Gastroesophageal sphincter (tissue), 4 donors: ENCODE results near the gene AMPD2. TPM values are rescaled to one million over a fixed set of nuclear protein-coding genes. Genes with fewer than 3 reads are reported as not detected.
A peak's percentile ranks its signal among the peaks of the same experiment; 100 is the strongest.

Experiments used
- ATAC-seq: fragments of 150-250 bp; one replicate; pipeline ENCODE4 v1.9.1; 2016; ENCODE audit warnings: mild to moderate bottlenecking, moderate library complexity
- H3K27ac ChIP-seq, 4 donors: fragments of 200-600 bp; sonication (generic) in 3 of 4; 1 replicate in 3 of 4; 2 replicates in 1 of 4; pipeline ENCODE4 v1.5.1; 2016 to 2019
- H3K27me3 ChIP-seq: fragments of 200-600 bp; sonication (generic); one replicate; pipeline ENCODE4 v1.5.1; 2019
- H3K36me3 ChIP-seq, 2 donors: fragments of 200-600 bp; sonication (generic); one replicate each; pipeline ENCODE4 v1.5.1; 2019; ENCODE audit warnings: control low read depth in 1 of 2
- H3K4me1 ChIP-seq, 3 donors: fragments of 200-600 bp; sonication (generic); 1 replicate in 2 of 3; 2 replicates in 1 of 3; pipeline ENCODE4 v1.5.1; 2016 to 2019; ENCODE audit warnings: control low read depth in 2 of 3
- H3K4me3 ChIP-seq, 2 donors: fragments of 200-600 bp; sonication (generic); one replicate each; pipeline ENCODE4 v1.5.1; 2019; ENCODE audit warnings: mild to moderate bottlenecking in 1 of 2, moderate library complexity in 1 of 2
- H3K9me3 ChIP-seq, 3 donors: fragments of 200-600 bp; sonication (generic); one replicate each; pipeline ENCODE4 v1.5.1; 2017 to 2019; ENCODE audit warnings: control low read depth in 2 of 3
- EP300 ChIP-seq: sonication (generic); formaldehyde crosslinking; IDR thresholded peaks from one replicate; pipeline ENCODE4 v1.6.1; 2017; ENCODE audit warnings: antibody characterized with exemption, mild to moderate bottlenecking
- POLR2A ChIP-seq, 2 donors: fragments of 450-650 bp; IDR thresholded peaks; one replicate each; pipeline ENCODE4 v1.6.1; 2017; ENCODE audit warnings: antibody characterized with exemption in 2 of 2, mild to moderate bottlenecking in 2 of 2, moderate library complexity in 1 of 2
- POLR2AphosphoS5 ChIP-seq: sonication (generic); formaldehyde crosslinking; IDR thresholded peaks from one replicate; pipeline ENCODE4 v1.6.1; 2017; ENCODE audit warnings: antibody characterized with exemption
- WGBS, 2 donors: methylation state at CpG; one replicate each; pipeline ENCODE4 v1.1.5; 2018; ENCODE audit warnings: low coverage in 1 of 2; 5-methylcytosine and 5-hydroxymethylcytosine counted together
- total RNA-seq, 4 donors: library from RNA; depleted of rRNA; stranded (reverse); fragments of >200 nt; gene quantifications; one replicate each; pipeline ENCODE4 v1.1.0, GENCODE V29; 2016
- TF ChIP-seq, protein P1 (sequence below), 4 experiments: fragments of 200-600 bp in 2 of 4; fragments of 450-650 bp in 2 of 4; sonication (generic) in 1 of 4; IDR thresholded peaks; one replicate each; pipeline ENCODE4 v1.5.1; 2017 to 2019; ENCODE audit warnings: antibody characterized with exemption in 4 of 4, mild to moderate bottlenecking in 2 of 4, moderate library complexity in 2 of 4

The AMPD2 gene
- total RNA-seq, 4 donors from 2014 or later: 28.9 to 38.0 (median 35.6) TPM

DNA sequence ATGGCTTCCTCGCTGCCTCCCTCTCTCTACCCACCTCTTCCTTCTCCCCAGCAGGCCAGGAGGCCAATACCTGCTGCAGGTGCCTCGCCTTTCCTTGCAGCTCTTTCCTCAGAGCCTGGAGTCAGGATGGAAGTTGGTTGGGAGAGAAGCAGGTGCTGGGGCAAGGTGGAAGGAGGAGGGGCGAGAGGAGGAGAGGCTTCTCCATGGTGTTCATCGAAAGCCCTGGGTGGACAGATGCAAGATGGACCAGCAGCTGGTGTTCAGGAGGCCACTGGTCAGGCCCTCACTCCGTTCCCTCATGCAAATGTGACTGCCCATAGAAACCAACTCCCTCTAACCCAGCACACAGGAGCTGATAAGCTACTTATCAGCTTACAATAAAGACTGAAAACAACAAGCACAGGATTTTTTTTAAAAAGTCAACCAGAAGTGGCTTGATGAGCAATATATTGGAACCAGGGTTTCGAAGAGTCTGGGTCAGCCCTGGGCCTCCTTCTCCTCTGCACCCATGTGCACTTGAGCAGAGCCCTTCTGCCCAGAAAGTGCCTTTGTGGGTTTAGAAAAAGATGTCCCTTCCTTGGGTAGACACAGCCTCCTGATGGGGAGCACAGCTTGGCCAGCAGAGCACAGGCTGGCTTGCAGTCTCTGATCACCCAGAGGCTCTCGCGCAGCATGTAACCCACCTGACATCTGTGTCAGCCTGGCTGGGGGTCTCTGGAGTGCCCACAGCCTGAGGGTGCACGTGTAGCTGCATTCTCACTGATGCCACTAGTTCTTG, 19.6 kb downstream of the AMPD2 start:
- Histone ChIP-seq H3K4me3 (no peak overlapping the region), H3K9me3 (no peaks in the 10 kb centered on the region), H3K27ac (no peak overlapping the region), H3K4me1 (peaks cover 0 to 39% (median 17%) of the 10 kb centered on the region in 3 donors), H3K27me3 (no peaks in the 10 kb centered on the region), H3K36me3 (no peaks in the 10 kb centered on the region)
- WGBS, 2 donors: 100% methylated on average over 1 to 3 of the region's 9 CpGs
- no peak for ATAC-seq
- TF ChIP-seq POLR2AphosphoS5: no peak

DNA sequence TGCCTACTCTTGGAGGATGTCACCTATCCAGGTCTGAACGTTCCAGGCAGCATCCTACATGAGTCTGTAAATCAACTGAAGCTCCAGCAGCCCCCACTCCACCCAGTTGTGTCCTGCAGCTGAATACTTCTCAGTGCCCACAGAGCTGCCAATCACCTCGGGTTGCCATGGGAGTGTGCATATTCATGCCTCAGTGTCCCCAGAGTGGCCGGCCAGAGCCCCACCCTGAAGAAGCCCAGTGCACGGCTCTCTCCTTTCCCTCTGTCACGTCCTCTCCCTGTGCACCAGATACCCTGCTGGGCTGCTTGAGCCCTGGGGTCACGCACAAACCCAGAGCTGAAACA, 20.2 kb downstream of the AMPD2 start:
- TF ChIP-seq POLR2A (IDR thresholded peaks at IDR 0.05) (no peak), EP300 (no peak), POLR2AphosphoS5 (no peak)
- TF ChIP-seq, protein P1, sequence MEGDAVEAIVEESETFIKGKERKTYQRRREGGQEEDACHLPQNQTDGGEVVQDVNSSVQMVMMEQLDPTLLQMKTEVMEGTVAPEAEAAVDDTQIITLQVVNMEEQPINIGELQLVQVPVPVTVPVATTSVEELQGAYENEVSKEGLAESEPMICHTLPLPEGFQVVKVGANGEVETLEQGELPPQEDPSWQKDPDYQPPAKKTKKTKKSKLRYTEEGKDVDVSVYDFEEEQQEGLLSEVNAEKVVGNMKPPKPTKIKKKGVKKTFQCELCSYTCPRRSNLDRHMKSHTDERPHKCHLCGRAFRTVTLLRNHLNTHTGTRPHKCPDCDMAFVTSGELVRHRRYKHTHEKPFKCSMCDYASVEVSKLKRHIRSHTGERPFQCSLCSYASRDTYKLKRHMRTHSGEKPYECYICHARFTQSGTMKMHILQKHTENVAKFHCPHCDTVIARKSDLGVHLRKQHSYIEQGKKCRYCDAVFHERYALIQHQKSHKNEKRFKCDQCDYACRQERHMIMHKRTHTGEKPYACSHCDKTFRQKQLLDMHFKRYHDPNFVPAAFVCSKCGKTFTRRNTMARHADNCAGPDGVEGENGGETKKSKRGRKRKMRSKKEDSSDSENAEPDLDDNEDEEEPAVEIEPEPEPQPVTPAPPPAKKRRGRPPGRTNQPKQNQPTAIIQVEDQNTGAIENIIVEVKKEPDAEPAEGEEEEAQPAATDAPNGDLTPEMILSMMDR (IDR thresholded peaks at IDR 0.05): no peak
- no peak overlapping the region for H3K27ac ChIP-seq
- peaks cover 0 to 39% (median 17%) of the 10 kb centered on the region in 3 donors for H3K4me1 ChIP-seq
- H3K36me3 ChIP-seq: no peaks in the 10 kb centered on the region
- H3K27me3 ChIP-seq: no peaks in the 10 kb centered on the region
- no peak overlapping the region for H3K4me3 ChIP-seq
- ATAC-seq: no peak
- WGBS, 2 donors: 17 to 43% methylated on average over 1 to 4 of the region's 6 CpGs
- no peaks in the 10 kb centered on the region for H3K9me3 ChIP-seq

- Histone ChIP-seq H3K9me3 (no peaks in the 10 kb centered on the region), H3K36me3 (no peaks in the 10 kb centered on the region), H3K4me1 (peaks cover 0 to 34% (median 17%) of the 10 kb centered on the region in 3 donors), H3K27me3 (no peaks in the 10 kb centered on the region), H3K4me3 (no peak overlapping the region), H3K27ac (no peak overlapping the region)
- no peak for TF ChIP-seq POLR2A (IDR thresholded peaks at IDR 0.05)
- TF ChIP-seq, protein P1 (IDR thresholded peaks at IDR 0.05): peak; percentile 87 to 99 (median 91)
- 20 to 70% methylated on average over 1 to 2 of the region's 5 CpGs for WGBS, 2 donors
- peak; percentile 57 for ATAC-seq
Observed at GRCh38 chr1:109640285-109640865, 20.7 kb downstream of the AMPD2 start.

- H3K27ac ChIP-seq: no peak overlapping the region
- 86% methylated on average over 1 of the region's 2 CpGs; no CpG with 5 or more reads in 1 of the 2 donors for WGBS, 2 donors
- no peaks in the 10 kb centered on the region for H3K27me3 ChIP-seq
- H3K9me3 ChIP-seq: no peaks in the 10 kb centered on the region
- no peak overlapping the region for H3K4me3 ChIP-seq
- no peaks in the 10 kb centered on the region for H3K36me3 ChIP-seq
- TF ChIP-seq EP300 (no peak), POLR2A (IDR thresholded peaks at IDR 0.05) (no peak), POLR2AphosphoS5 (no peak)
- TF ChIP-seq, protein P1 (IDR thresholded peaks at IDR 0.05): no peak
- no peak for ATAC-seq
- H3K4me1 ChIP-seq: peaks cover 0 to 25% (median 12%) of the 10 kb centered on the region in 3 donors
Observed at GRCh38 chr1:109641078-109641740, 21.6 kb downstream of the AMPD2 start.

GRCh38 chr1:109641861-109642260, 22.2 kb downstream of the AMPD2 start:
- ATAC-seq: no peak

More at GRCh38 chr1:109641861-109642260, 22.2 kb downstream of the AMPD2 start:
- 43 to 75% methylated on average over 1 to 2 of the region's 2 CpGs for WGBS, 2 donors
- H3K9me3 ChIP-seq: no peaks in the 10 kb centered on the region
- H3K27me3 ChIP-seq: no peaks in the 10 kb centered on the region
- no peak overlapping the region for H3K27ac ChIP-seq
- peaks cover 0 to 19% (median 7%) of the 10 kb centered on the region in 3 donors for H3K4me1 ChIP-seq
- no peak overlapping the region for H3K4me3 ChIP-seq
- no peaks in the 10 kb centered on the region for H3K36me3 ChIP-seq
- TF ChIP-seq, protein P1 (IDR thresholded peaks at IDR 0.05): no peak
